Inflammatory macrophage treated with lipopolysaccharide for 1 hour (primary cell): ENCODE data around the gene MTHFSD.

ENCODE experiments used
- DNase-seq, 2 donors: peaks; one replicate each; pipeline ENCODE4 v3.0.0-alpha.2; 2020 to 2022

Gene MTHFSD

GRCh38 chr16:86498671-86499439 lies 56.2 kb downstream of the MTHFSD start:
- no peak for DNase-seq

DNA sequence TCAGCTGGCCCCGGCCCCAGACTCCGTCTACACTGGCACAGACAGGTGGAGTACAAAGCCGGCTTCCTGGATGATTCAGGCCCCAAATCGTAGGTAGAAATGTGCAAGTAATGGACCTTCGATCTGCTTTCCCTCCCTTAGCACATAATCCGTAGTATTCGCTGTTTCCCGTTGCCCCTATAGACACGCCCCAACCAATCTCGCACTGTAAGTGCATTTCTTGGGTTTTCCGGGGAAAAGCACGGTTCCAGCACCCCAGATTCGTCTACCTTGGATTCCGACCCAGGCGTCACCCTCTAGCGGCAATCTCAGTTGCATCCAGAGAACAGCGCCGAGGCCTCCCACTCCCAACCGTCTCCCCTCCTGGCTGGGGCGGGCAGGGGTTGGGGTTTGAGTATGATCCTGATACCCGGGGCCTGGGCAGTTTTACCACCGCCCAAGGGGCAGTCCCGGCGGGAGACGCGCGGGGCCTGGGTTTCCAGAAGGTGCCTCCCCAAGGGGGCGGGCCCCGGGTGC lies 56.8 kb downstream of the MTHFSD start:
- no peak for DNase-seq

DNA sequence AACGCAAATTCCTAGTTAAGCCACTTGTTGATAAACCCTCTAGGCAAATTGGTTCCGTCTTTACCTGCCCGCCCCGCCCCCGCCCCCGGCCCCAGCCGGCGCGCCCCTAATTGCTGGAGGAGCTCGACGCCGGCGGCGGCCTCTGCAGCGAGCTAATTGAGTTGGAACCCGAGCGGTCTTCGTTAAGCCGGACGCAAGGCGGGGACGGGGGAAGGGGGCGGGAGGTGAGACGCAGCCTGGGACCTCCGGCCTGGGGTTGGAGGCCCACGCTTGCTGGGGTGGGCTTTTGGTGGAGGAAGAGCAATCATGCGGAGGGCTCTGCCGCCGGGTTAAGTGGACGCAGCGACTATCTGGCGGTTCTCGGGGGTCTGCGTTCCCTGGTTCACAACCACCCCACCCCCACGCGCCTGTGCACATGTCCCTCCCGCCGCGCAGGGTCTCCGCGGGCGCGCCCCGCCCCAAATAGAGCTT lies 57.4 kb downstream of the MTHFSD start:
- no peak for DNase-seq

DNA sequence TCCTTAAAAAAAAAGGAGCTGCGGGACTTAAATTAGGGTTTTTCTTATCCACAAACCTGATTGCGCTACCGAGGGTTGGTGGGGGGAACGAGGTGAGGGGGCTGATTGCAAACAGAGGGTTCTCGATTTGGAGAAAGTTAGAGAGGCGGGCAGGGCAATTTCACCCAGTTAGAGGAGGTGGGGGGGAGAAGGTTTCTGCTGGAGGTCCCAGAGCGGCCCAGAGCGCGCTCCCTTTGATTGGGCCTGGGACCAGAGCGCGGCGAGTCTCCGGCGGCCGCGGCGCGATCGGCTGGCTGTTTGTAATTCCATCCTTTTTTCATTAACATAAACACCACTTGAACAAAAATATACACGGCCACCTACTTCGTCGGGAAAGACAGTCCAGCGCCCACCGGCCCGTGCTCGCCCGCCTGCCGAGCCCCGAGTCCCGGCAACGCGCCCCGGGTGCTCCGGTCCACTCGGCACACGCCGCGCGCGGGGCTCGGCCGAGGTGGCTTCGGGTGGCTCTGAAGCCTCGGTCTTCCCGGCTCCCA lies 58.0 kb downstream of the MTHFSD start:
- no peak for DNase-seq

- DNase-seq = no peak
These were observed 58.6 kb downstream of the MTHFSD start for GRCh38 chr16:86496262-86496928.

GRCh38 chr16:86495756-86496261 lies 59.2 kb downstream of the MTHFSD start:
- DNase-seq = no peak

GRCh38 chr16:86495357-86495701 lies 59.7 kb downstream of the MTHFSD start:
- no peak for DNase-seq

DNA sequence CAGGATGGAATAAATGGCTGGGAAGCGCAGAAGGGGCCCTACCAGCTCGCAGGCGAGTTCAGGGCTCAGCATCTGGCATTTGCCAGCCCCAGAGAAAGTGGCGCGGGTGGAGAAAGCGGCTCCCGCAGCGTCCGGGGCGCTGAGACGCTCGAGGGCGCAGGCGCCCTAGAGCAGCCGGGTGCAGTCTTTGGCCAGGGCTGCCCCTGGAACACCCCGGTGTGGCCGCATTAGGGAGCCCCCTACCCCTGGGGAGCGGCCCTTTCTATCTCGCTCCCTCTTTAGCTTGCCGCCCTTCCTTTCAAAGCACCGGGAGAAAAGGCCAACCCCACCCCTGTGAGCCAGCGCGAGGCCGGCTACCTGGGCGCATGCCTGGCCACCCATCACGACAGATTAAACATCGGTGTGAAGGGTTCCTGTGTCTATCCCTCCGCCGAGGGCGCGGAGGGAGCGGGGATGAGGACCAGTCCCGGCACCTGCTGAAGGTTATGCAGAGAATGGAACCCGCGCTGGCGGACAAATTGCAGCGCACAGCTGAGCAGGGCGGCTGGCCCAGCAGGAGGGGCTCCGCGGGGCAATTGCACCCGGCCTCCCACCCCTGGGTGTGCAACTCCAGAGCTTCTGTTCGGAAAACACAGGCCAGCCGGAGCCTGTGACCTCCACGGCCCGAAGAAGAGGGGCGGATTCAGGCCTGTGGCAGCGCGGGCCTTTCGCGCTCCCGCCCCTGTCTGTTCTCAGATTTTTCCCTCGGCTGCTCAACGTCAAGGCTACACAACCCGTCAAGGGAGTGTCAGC lies 60.3 kb downstream of the MTHFSD start:
- no peak for DNase-seq

- no peak for DNase-seq
These were observed 60.9 kb downstream of the MTHFSD start for GRCh38 chr16:86494039-86494564.

DNA sequence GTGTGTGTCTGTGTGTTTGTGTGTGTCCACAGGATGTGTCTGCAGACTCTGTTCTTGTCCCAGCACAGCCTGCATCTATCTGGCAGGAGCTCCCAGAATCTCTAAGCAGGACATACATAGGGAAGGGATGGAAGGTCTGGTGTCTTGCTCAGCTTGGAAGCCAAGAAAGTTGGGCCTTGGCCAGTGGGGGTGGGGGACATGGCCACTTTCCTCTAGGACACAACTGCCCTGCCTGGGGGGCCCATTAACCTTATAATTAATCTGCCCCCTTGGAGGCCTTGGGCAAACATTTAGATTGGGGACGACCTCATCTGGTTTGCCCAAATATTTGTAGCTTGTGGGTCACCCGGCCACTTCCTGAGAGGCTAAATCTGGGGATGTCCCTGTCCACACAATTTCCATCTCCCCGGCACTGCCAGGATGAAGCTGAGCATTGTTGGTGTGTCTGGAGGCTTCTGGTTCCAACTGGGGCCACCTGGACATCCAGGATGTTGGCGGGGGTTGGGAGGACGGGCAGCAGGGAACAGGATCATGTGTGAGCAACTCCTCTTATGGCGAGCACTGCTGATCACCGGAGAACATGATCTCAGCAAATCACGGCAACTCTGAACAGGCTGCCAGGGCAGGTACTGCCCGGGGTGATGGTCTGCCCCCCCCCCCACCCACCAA lies 61.9 kb downstream of the MTHFSD start:
- no peak for DNase-seq

- DNase-seq = no peak
These were observed 62.6 kb downstream of the MTHFSD start for GRCh38 chr16:86492267-86492960.

GRCh38 chr16:86491640-86492023 lies 63.4 kb downstream of the MTHFSD start:
- DNase-seq = no peak

- DNase-seq = no peak
These were observed 64.0 kb downstream of the MTHFSD start for GRCh38 chr16:86490859-86491639.

- no peak for DNase-seq
These were observed 69.3 kb downstream of the MTHFSD start for GRCh38 chr16:86485746-86486145.

- DNase-seq = no peak
These were observed 70.8 kb downstream of the MTHFSD start for GRCh38 chr16:86484240-86484639.

GRCh38 chr16:86481607-86482006 lies 73.4 kb downstream of the MTHFSD start:
- no peak for DNase-seq

- no peak for DNase-seq
These were observed 74.6 kb downstream of the MTHFSD start for GRCh38 chr16:86480444-86480843.
